NCI-H2227 (cell line): ENCODE data around the gene ACTR3C.
"Not testable (repeated sequence)": the region's sequence is repeated elsewhere in the genome, so short reads cannot be mapped to it uniquely, and the experiment has no call there.

Experiments
- DNase-seq: peaks from one replicate; lab custom pipeline; 2025; ENCODE audit not compliant: unreplicated experiment; lab: John Stamatoyannopoulos, UW

ACTR3C gene

GRCh38 chr7:150285849-150286754 is 37.2 kb downstream of the ACTR3C start:
- DNase-seq, result peak; percentile 43

GRCh38 chr7:150283608-150284007 is 39.7 kb downstream of the ACTR3C start:
- not testable (repeated sequence) for DNase-seq

- DNase-seq, result not testable (repeated sequence)
These were observed 40.2 kb downstream of the ACTR3C start for GRCh38 chr7:150283111-150283510.

GRCh38 chr7:150281681-150282403 is 41.5 kb downstream of the ACTR3C start:
- not testable (repeated sequence) for DNase-seq

GRCh38 chr7:150278383-150278782 is 45.0 kb downstream of the ACTR3C start:
- DNase-seq, result not testable (repeated sequence)

- DNase-seq, result peak; percentile 52
These were observed 47.1 kb downstream of the ACTR3C start for GRCh38 chr7:150276132-150276695.

GRCh38 chr7:150271898-150272297 is 51.4 kb downstream of the ACTR3C start:
- DNase-seq, result peak; percentile 30

GRCh38 chr7:150270101-150270824 is 53.1 kb downstream of the ACTR3C start:
- DNase-seq, result not testable (repeated sequence)

- not testable (repeated sequence) for DNase-seq
These were observed 54.5 kb downstream of the ACTR3C start for GRCh38 chr7:150268798-150269197.

GRCh38 chr7:150268287-150268686 is 55.1 kb downstream of the ACTR3C start:
- not testable (repeated sequence) for DNase-seq

- not testable (repeated sequence) for DNase-seq
These were observed 56.2 kb downstream of the ACTR3C start for GRCh38 chr7:150266953-150267665.

GRCh38 chr7:150262656-150263055 is 60.7 kb downstream of the ACTR3C start:
- DNase-seq, result not testable (repeated sequence)

- not testable (repeated sequence) for DNase-seq
These were observed 75.6 kb downstream of the ACTR3C start for GRCh38 chr7:150247745-150248144.

GRCh38 chr7:150245208-150245607 is 78.1 kb downstream of the ACTR3C start:
- DNase-seq, result not testable (repeated sequence)

GRCh38 chr7:150242935-150243334 is 80.4 kb downstream of the ACTR3C start:
- not testable (repeated sequence) for DNase-seq

GRCh38 chr7:150225444-150225843 is 97.9 kb downstream of the ACTR3C start:
- not testable (repeated sequence) for DNase-seq

GRCh38 chr7:150222083-150222972 is 101.0 kb downstream of the ACTR3C start:
- DNase-seq, result peak; percentile 10

GRCh38 chr7:150220673-150221181 is 102.6 kb downstream of the ACTR3C start:
- DNase-seq, result peak; percentile 36
